Endothelial cell of umbilical vein (primary cell): Measurements from ENCODE around the gene MEOX2. TPM values are rescaled to one million over a fixed set of nuclear protein-coding genes. Genes with fewer than 3 reads are reported as not detected.

Experiments
- BruUV-seq: library from RNA; stranded (reverse); fragments of 400-500 nt; replicated peaks from 2 replicates; lab custom pipeline; 2021; lab: Mats Ljungman, UMichigan
- CTCF ChIA-PET: fragments of 300-600, 350-600 bp; sonication (Branson Sonifier 250); formaldehyde crosslinking; loops from one replicate; lab custom pipeline; 2021; ENCODE audit warnings: antibody characterized with exemption, inconsistent platforms; lab: Charles Lee
- POLR2A ChIA-PET: fragments of 300-600, 350-600 bp; sonication (Branson Sonifier 250); formaldehyde crosslinking; loops from one replicate; lab custom pipeline; 2021; ENCODE audit warnings: antibody characterized with exemption, inconsistent platforms; lab: Charles Lee
- DNase-seq: peaks from one replicate; pipeline ENCODE4 v3.0.0-alpha.2; 2011; ENCODE audit warnings: low read depth, low spot score
- FAIRE-seq: peaks from 2 replicates; lab custom pipeline; 2011; peaks lifted over from hg19 to GRCh38; lab: Jason Lieb, UNC
- H2AFZ ChIP-seq: 2 replicates; pipeline ENCODE4 v1.6.0; 2012; ENCODE audit warnings: low read depth, low read length, control low read depth, inconsistent platforms
- H3K27ac ChIP-seq: 2 replicates; pipeline ENCODE4 v1.5.1; 2011; ENCODE audit warnings: low read depth, mild to moderate bottlenecking, control low read depth, low read length, moderate library complexity; ENCODE audit not compliant: insufficient read depth
- H3K27me3 ChIP-seq, 2 experiments: 2 replicates each; pipeline versions ENCODE4 v1.6.0 to v1.6.1; 2011; ENCODE audit warnings: low read length in 2 of 2, mixed read lengths in 1 of 2; ENCODE audit not compliant: control insufficient read depth in 2 of 2, insufficient read depth in 2 of 2
- H3K36me3 ChIP-seq, 2 experiments: 2 replicates in 1 of 2; 3 replicates in 1 of 2; pipeline ENCODE4 v1.5.1; 2011; ENCODE audit warnings: low read length in 2 of 2, mild to moderate bottlenecking in 1 of 2, moderate library complexity in 1 of 2; ENCODE audit not compliant: control insufficient read depth in 2 of 2, insufficient read depth in 2 of 2; ENCODE audit errors: extremely low read depth in 1 of 2
- H3K4me1 ChIP-seq: 3 replicates; pipeline ENCODE4 v1.5.1; 2011; ENCODE audit warnings: mild to moderate bottlenecking, low read length; ENCODE audit not compliant: control insufficient read depth, insufficient read depth; ENCODE audit errors: extremely low read depth
- H3K4me2 ChIP-seq: 2 replicates; pipeline ENCODE4 v1.6.1; 2011; ENCODE audit warnings: low read length, control low read depth, mixed read lengths; ENCODE audit not compliant: insufficient read depth
- H3K4me3 ChIP-seq, 3 experiments: fragments of 200-600 bp in 1 of 3; sonication (generic), shearing (Covaris generic) in 1 of 3; replicated peaks in 1 of 3; 2 replicates each; pipeline ENCODE4 v1.5.1; 2011 to 2016; ENCODE audit warnings: control low read depth in 3 of 3, low read length in 3 of 3, mild to moderate bottlenecking in 2 of 3, inconsistent platforms in 1 of 3, low read depth in 1 of 3, moderate library complexity in 1 of 3; ENCODE audit not compliant: insufficient read depth in 1 of 3
- H3K79me2 ChIP-seq: 2 replicates; pipeline ENCODE4 v1.6.0; 2012; ENCODE audit warnings: low read length, inconsistent platforms; ENCODE audit not compliant: control insufficient read depth, insufficient read depth
- H3K9ac ChIP-seq: replicated peaks from 2 replicates; pipeline ENCODE3; 2011; ENCODE audit warnings: low read length, control low read depth; ENCODE audit not compliant: insufficient read depth; ENCODE audit errors: extremely low read depth
- H3K9me1 ChIP-seq: replicated peaks from 3 replicates; pipeline ENCODE4 v1.6.0; 2011; ENCODE audit warnings: mild to moderate bottlenecking, low read length; ENCODE audit not compliant: control insufficient read depth, insufficient read depth; ENCODE audit errors: extremely low read depth
- H3K9me3 ChIP-seq: replicated peaks from 2 replicates; pipeline ENCODE4 v1.5.1; 2012; ENCODE audit warnings: low read length, inconsistent platforms; ENCODE audit not compliant: control insufficient read depth, insufficient read depth
- H4K20me1 ChIP-seq: replicated peaks from 2 replicates; pipeline ENCODE3; 2011; ENCODE audit warnings: mild to moderate bottlenecking, low read length; ENCODE audit not compliant: control insufficient read depth, insufficient read depth; ENCODE audit errors: extremely low read depth
- EZH2 ChIP-seq: IDR thresholded peaks from 2 replicates; pipeline ENCODE4 v1.6.1; 2012; ENCODE audit warnings: borderline replicate concordance, low read depth, mild to moderate bottlenecking, moderate library complexity, low read length, inconsistent platforms; ENCODE audit not compliant: severe bottlenecking
- FOS ChIP-seq: IDR thresholded peaks from 2 replicates; pipeline ENCODE4 v1.6.1; 2011; ENCODE audit warnings: mild to moderate bottlenecking, low read length, moderate library complexity, borderline replicate concordance; ENCODE audit not compliant: insufficient read depth
- GATA2 ChIP-seq: IDR thresholded peaks from 2 replicates; pipeline ENCODE4 v1.7.0; 2011; ENCODE audit warnings: low read depth, mild to moderate bottlenecking, moderate library complexity, mixed read lengths, low read length; ENCODE audit not compliant: insufficient read length, insufficient read depth
- JUN ChIP-seq: IDR thresholded peaks from 2 replicates; pipeline ENCODE4 v1.6.1; 2011; ENCODE audit warnings: borderline replicate concordance, low read depth; ENCODE audit not compliant: insufficient read length, insufficient read depth
- MYC ChIP-seq: IDR thresholded peaks from one replicate; pipeline ENCODE4 v1.6.1; 2011; ENCODE audit warnings: mild to moderate bottlenecking, low read depth, low read length
- POLR2A ChIP-seq: IDR thresholded peaks from 2 replicates; pipeline ENCODE4 v1.6.1; 2012; ENCODE audit warnings: low read depth, mild to moderate bottlenecking, control low read depth, low read length
- POLR2AphosphoS5 ChIP-seq: IDR thresholded peaks from 2 replicates; pipeline ENCODE4 v1.6.1; 2012; ENCODE audit warnings: low read depth, mild to moderate bottlenecking, control low read depth, low read length, moderate library complexity; ENCODE audit not compliant: insufficient read depth
- dilution Hi-C: fragments of 300-500 bp; cut with MboI; formaldehyde crosslinking; loops from one replicate; pipeline ENCODE4 v1.15.0; 2019; ENCODE audit warnings: low sequenced_read_pairs; ENCODE audit not compliant: extremely low pct_ligation_motif_present
- intact Hi-C: fragments of 100-400 bp; cut with micrococcal nuclease; formaldehyde crosslinking; loops from one replicate; pipeline ENCODE4 v1.10.0; 2022
- polyA plus RNA-seq, 4 experiments: library from polyadenylated mRNA; depleted of rRNA in 3 of 4; stranded (reverse) in 3 of 4; unstranded in 1 of 4; fragments of >200 nt; gene quantifications; 2 replicates each; pipeline versions ENCODE4 v1.2.1 to v1.2.3, GENCODE V29; 2011 to 2012; ENCODE audit warnings: missing spikeins in 1 of 4
- total RNA-seq: library from RNA; stranded (reverse); gene quantifications from 2 replicates; pipeline ENCODE4 v1.2.3, GENCODE V29; 2021
- TF ChIP-seq, protein P1 (sequence below): IDR thresholded peaks from 2 replicates; pipeline ENCODE4 v1.6.1; 2011; ENCODE audit not compliant: insufficient read depth, insufficient read length
- TF ChIP-seq, protein P2 (sequence below), 2 donors: IDR thresholded peaks; 1 replicate in 1 of 2; 2 replicates in 1 of 2; pipeline ENCODE4 v1.5.1; 2011; ENCODE audit warnings: low read length in 2 of 2, mild to moderate bottlenecking in 2 of 2, moderate library complexity in 2 of 2, control low read depth in 1 of 2, inconsistent platforms in 1 of 2, low read depth in 1 of 2; ENCODE audit not compliant: insufficient read depth in 1 of 2; ENCODE audit errors: extremely low read depth in 1 of 2

Gene MEOX2
- total and polyA plus RNA-seq, 2 donors (not counting 3 experiments of a cell fraction or from before 2014, with no cell fraction given), result 11.6 to 45.1 TPM

DNA sequence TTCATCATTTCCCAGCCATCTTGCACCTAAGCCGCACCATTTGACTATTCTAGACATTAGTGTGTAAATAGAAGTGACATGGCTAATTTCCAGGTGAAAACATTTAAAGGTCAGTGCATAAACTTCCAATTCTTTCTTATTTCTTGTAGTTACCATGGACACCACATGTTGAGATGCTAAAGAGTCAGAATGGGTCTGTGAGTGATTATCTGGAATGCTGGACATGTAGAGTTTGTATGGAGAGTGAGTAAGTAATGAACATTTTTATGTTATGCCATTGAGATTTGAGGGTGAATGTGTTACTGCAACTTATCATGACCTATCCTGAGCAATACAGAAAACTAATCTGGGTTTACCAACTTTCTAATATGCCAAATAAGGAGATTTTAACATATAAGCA lies 60.4 kb downstream of the MEOX2 start:
- Histone ChIP-seq H3K9me3 (no peaks in the 10 kb centered on the region), H4K20me1 (no peaks in the 10 kb centered on the region), H3K27me3 (no peaks in the 10 kb centered on the region), H3K79me2 (peaks cover 2% of the 10 kb centered on the region), H2AFZ (no peak overlapping the region), H3K27ac (no peak overlapping the region), H3K4me1 (peaks cover 10% of the 10 kb centered on the region), H3K36me3 (peaks cover 0 to 2% of the 10 kb centered on the region in 2 experiments), H3K4me3 (no peak overlapping the region), H3K4me2 (peak overlapping the region; percentile 2), H3K9me1 (no peaks in the 10 kb centered on the region), H3K9ac (no peak overlapping the region)
- ChIA-PET POLR2A (no interaction called here), CTCF (no interaction called here)
- dilution Hi-C loops (no loop called here), intact Hi-C loops (no loop called here)
- DNase-seq, result no peak
- no TSS peak for BruUV-seq
- FAIRE-seq, result no peak
- TF ChIP-seq, protein P1, sequence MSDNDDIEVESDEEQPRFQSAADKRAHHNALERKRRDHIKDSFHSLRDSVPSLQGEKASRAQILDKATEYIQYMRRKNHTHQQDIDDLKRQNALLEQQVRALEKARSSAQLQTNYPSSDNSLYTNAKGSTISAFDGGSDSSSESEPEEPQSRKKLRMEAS, result no peak
- TF ChIP-seq POLR2AphosphoS5, result no peak
- TF ChIP-seq MYC, result no peak
- TF ChIP-seq EZH2, result no peak
- TF ChIP-seq JUN, result no peak
- TF ChIP-seq, protein P2, sequence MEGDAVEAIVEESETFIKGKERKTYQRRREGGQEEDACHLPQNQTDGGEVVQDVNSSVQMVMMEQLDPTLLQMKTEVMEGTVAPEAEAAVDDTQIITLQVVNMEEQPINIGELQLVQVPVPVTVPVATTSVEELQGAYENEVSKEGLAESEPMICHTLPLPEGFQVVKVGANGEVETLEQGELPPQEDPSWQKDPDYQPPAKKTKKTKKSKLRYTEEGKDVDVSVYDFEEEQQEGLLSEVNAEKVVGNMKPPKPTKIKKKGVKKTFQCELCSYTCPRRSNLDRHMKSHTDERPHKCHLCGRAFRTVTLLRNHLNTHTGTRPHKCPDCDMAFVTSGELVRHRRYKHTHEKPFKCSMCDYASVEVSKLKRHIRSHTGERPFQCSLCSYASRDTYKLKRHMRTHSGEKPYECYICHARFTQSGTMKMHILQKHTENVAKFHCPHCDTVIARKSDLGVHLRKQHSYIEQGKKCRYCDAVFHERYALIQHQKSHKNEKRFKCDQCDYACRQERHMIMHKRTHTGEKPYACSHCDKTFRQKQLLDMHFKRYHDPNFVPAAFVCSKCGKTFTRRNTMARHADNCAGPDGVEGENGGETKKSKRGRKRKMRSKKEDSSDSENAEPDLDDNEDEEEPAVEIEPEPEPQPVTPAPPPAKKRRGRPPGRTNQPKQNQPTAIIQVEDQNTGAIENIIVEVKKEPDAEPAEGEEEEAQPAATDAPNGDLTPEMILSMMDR (IDR thresholded peaks at IDR 0.05; ENCODE audit: extremely low read depth in 1 of 2, insufficient read depth in 1 of 2, low read depth in 1 of 2, low read length in 2 of 2), result no peak
- TF ChIP-seq FOS, result no peak
- TF ChIP-seq POLR2A, result no peak
- no peak for TF ChIP-seq GATA2
